HG03196 (cell line): ENCODE data around the gene SEMA4C.

Source experiments
- ATAC-seq: cut with Tn5 transposase; IDR thresholded peaks from one replicate; pipeline ENCODE4 v1.9.1; 2021; ENCODE audit not compliant: unreplicated experiment

Gene SEMA4C

DNA sequence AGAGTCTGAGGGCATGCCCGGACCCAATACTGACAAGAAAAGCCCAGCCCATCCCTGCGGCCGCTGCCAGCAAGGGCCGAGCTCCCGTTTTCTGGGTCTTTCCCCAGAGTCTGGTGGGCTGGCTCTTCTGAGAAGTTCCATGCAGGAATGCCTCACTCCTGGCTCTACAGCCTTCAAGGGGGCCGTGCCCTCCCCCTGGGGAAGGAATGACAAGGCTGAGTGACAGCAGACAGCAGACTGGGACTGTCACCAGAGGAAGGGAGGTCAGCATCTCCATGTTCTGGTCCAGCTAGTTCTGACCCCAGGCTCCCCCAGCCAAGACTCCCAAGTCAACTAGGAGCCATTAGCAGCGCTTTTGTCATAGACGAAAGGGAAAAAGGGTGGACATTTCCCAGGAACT, 13.0 kb upstream of the SEMA4C start:
- no peak for ATAC-seq

DNA sequence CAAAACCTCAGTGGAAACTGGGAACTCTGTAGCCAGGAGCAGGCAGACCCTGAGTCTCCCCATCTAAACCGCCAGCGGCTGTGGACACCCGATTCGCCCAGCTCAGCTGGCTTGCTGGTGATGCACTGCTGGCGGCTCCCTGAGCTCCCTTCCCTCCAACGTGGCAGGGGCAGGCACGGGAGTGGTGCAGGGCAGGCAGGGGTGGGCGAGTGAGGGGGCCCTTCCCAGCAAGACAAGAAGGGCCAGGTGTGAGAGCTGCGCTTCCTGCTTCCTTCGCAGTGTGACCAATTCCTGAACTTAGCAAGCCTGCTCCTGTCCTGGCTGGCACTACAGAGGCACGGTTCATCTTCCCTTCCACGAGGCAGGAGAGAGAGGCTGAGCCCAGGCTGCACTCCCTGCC, 12.3 kb upstream of the SEMA4C start:
- no peak for ATAC-seq

DNA sequence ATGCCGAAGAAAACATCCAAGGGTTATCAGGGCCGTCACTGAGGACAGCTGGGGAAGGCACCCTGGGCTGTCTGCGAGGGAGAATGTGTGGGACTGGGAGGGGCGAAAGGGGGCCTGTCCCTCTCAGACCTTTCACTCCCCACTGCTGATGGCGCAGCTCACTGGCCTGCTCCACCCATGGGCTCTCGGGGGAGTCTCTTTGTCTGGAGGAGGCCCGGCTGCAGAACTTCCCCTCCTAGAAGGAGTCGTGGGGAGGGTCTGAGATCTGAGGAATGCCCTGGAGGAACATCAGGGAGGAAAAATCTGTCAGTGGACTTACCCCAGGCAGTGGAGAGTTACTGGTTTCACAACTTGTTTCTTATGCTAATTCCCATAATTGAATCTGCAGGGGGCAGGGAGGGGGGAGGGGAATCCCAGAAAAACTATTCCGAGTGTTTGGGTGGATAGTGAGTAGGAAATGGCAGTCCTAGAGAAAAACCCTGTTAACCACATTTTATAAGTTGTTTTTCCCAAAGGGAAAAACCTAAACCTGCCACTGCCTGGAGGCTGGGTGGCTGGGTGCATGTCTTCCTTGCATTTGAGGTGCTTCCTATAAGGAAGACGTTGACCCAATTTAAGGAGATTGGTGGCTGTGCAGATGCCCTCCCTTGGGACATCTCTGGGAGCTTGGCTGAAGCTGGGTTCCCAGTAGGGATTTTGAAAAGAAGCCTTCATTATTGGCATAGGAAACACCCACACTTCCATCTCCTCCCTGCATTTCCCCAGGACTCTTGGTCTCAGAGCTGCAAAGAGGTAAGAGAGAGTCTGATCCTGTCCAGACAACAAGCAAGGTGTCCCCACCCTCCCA, 11.7 kb upstream of the SEMA4C start:
- no peak for ATAC-seq

DNA sequence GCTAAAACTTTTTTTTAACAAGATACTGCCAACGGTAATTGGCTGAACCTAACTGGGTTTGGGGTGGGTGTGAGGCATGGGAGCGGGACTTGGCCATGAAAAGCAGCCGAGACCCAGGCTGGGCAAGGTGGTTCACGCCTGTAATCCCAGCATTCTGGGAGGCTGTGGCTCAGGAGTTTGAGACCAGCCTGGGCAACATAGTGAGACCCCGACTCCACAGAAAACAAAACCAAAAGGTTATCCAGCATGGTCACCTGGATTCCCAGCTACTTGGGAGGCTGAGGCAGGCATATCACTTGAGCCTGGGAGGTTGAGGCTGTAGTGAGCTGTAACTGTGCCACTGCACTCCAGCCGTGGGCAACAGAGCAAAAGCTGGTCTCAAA, 11.0 kb upstream of the SEMA4C start:
- ATAC-seq = no peak

GRCh38 chr2:96879545-96880040, 9.7 kb upstream of the SEMA4C start:
- ATAC-seq = no peak

DNA sequence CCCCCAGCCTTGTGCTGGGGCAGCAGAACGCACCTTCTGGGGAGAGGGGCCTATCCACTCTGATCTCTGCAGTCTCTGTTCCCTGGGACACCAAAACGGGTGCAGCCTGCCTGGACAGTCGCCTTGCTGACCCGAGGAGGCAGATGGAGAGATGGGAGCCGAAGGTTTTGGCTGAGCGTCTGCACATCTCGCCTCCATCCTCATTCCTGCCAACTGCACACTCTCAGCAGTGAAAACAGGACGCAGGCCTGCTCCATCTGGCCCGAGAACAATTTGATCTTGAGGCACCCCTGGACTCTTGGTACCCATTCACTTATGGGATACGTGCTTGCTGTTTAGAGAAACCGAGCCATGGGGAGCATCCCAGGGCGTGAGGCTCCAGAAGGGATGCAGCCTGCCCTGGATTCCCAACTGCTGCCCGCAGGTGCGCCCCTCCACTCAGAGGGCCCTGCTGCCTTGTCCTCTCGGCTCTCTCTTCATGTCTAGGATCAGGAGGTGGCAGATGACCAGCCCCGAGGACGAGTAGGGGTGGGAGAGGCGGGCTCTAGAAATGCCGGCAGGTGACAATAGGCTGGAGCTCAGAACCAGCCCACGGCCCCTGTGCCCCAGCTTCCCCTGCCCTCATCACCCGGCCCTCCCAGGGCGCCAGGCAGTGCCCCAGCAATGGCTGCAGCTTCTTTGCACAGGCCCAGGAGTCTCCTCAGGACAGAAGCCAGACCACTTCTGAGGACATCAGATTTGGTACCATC, 9.1 kb upstream of the SEMA4C start:
- no peak for ATAC-seq

DNA sequence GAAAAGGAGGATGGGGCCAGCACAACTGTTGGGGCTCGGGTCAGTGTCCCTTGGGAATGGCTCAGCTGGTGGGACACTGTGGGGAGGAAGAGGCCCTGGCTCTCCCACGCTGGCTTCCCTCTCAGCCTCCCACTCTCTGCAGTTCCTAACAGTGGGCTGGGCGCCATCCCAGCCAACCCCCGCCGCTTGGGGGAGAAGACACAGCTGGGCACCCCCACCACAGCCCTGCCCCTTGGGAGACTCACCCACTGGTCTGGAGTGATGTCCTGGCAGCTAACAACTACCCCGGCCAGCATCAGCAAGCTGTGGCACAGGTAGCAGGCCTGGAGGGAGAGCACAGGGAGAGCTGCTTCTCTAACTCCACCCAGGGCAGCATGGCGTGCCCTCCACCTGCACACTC, 8.3 kb upstream of the SEMA4C start:
- ATAC-seq = no peak

- ATAC-seq = no peak
These were observed 7.8 kb upstream of the SEMA4C start for GRCh38 chr2:96877631-96878092.

- no peak for ATAC-seq
These were observed 7.2 kb upstream of the SEMA4C start for GRCh38 chr2:96877042-96877451.

- no peak for ATAC-seq
These were observed 6.6 kb upstream of the SEMA4C start for GRCh38 chr2:96876269-96877041.

GRCh38 chr2:96875498-96876268, 5.8 kb upstream of the SEMA4C start:
- no peak for ATAC-seq

DNA sequence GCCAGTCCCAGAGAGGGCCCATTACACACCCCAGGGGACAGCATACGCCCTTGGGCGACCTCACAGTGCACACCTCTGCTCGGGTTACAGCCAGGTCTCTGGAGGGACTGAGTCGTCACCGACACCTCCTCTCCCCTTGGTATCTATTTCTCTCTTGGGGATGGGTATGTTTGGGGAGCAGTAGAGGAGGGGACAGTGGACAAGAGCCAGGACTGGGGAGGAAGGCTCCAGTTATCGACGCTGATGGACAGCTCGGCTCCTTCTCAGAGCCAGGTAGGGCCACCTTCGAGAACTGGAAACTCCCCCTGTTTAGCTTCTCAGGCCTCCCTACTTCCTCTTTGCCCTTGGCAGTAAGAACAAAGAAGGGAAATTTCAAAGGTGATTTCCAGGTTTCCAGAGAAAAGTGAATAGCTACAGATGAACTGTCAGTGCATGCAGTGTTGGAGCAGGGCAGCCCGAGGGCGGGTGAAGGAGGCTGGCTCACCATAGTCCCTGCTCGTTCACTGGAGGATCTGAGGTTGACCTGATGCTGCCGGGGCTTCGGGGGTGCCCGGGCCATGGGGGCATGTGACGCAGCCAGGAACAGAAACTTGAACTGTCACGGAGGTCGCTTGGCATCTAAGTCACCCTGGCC, 4.4 kb upstream of the SEMA4C start:
- peak; percentile 60 for ATAC-seq

GRCh38 chr2:96873651-96874096, 3.8 kb upstream of the SEMA4C start:
- no peak for ATAC-seq

GRCh38 chr2:96872591-96873349, 2.9 kb upstream of the SEMA4C start:
- no peak for ATAC-seq

DNA sequence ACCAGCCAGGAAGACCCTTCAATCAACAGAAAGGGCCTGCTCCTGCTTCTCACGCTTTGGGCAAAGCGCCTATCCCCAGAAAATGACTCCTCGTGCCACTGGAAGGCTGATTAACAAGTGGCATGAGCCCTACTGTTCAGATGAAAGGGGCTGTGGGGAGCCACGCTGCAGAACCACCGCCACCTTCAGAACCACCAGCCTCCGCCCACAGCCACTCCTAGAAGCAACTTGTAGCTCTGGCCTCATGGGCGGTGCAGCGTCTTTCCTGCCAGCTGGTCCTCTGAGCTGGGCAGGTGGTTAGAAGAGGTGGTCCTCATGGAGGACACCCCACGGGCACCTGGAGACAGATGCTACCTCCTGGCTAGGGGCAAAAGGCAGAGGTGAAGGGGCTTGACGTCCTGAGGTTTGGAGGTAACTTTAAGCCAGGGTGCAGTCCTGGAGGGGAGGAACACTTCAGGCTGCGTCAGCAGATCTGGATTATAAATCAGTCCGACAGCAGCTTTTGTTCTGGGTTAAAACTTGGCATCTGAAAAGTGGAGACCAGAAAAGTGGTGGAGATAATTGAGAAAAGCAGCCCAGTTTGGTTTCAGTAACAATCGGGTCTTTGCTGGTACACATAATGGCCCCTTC, 861 bp upstream of the SEMA4C start:
- ATAC-seq = no peak

GRCh38 chr2:96869281-96869821, 529 bp downstream of the SEMA4C start:
- ATAC-seq = no peak

- no peak for ATAC-seq
These were observed 1.2 kb downstream of the SEMA4C start for GRCh38 chr2:96868555-96869280.
